ENCODE data around the gene UNC5A. TPM values are rescaled to one million over a fixed set of nuclear protein-coding genes. Genes with fewer than 3 reads are reported as not detected.

UNC5A gene
- total and polyA plus RNA-seq, 9 of the 15 experiments (the other 6 are each of a cell fraction or from before 2014, with no cell fraction given): not detected

GRCh38 chr5:176900780-176901204 lies 90.4 kb downstream of the UNC5A start:
- no TSS peak for BruUV-seq (replicated peaks)
- Histone ChIP-seq H4K20me1 (replicated peaks; ENCODE audit: control insufficient read depth, insufficient read depth, low read length) (no peaks in the 10 kb centered on the region), H3K4me1 (replicated peaks in 1 of 2; ENCODE audit: control insufficient read depth in 2 of 2, insufficient read depth in 2 of 2, low read length in 2 of 2) (no peaks in the 10 kb centered on the region), H2AFZ (ENCODE audit: low read depth, low read length) (no peak overlapping the region), H3K9ac (ENCODE audit: insufficient read depth in 1 of 2, low read depth in 2 of 2, low read length in 2 of 2) (no peak overlapping the region), H3K36me3 (ENCODE audit: control insufficient read depth, insufficient read depth, low read length) (peaks cover 39% of the 10 kb centered on the region), H3K4me2 (ENCODE audit: insufficient read depth, low read length) (no peak overlapping the region), H3K27me3 (ENCODE audit: control insufficient read depth in 2 of 2, insufficient read depth in 2 of 2, low read length in 2 of 2) (peaks cover 2 to 7% of the 10 kb centered on the region in 2 experiments; a peak in 2 of 5 replicates), H3K9me3 (replicated peaks; ENCODE audit: control insufficient read depth, insufficient read depth, low read depth, low read length) (no peaks in the 10 kb centered on the region), H3K27ac (ENCODE audit: extremely low read depth, low read depth, low read length) (no peak overlapping the region), H3K79me2 (ENCODE audit: control insufficient read depth, insufficient read depth, low read length) (no peaks in the 10 kb centered on the region), H3K9me1 (ENCODE audit: control insufficient read depth, insufficient read depth, low read length) (no peaks in the 10 kb centered on the region), H3K4me3 (no peak overlapping the region)
- intact Hi-C loops (cut with micrococcal nuclease): no loop called here
- FAIRE-seq (no peak), DNase-seq (ENCODE audit: extremely low read depth in 1 of 4, low spot score in 3 of 4) (no peak), ATAC-seq (no peak)
- WGBS (ENCODE audit: insufficient coverage, low coverage, missing lambda C conversion rate): 56% methylated on average over 7 of the region's 7 CpGs
- TF ChIP-seq POLR2G (IDR thresholded peaks at IDR 0.05; ENCODE audit: low read depth, low read length) (0 out of 2 replicates have a peak, but pooled peaks have one; percentile 38), POLR2A (conservative IDR thresholded peaks at IDR 0.05) (peak; percentile 52), SUPT5H (IDR thresholded peaks at IDR 0.05) (peak; percentile 47; the same call in 1 of the 2 replicates)
- TF ChIP-seq, protein P1, sequence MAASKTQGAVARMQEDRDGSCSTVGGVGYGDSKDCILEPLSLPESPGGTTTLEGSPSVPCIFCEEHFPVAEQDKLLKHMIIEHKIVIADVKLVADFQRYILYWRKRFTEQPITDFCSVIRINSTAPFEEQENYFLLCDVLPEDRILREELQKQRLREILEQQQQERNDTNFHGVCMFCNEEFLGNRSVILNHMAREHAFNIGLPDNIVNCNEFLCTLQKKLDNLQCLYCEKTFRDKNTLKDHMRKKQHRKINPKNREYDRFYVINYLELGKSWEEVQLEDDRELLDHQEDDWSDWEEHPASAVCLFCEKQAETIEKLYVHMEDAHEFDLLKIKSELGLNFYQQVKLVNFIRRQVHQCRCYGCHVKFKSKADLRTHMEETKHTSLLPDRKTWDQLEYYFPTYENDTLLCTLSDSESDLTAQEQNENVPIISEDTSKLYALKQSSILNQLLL (CRISPR knock-in tag; IDR thresholded peaks at IDR 0.05; ENCODE audit: borderline replicate concordance): no peak
- in situ Hi-C loops (cut with MboI): no loop called here
- ChIA-PET CTCF (ENCODE audit: low intra/inter-chr PET ratio) (no interaction called here), POLR2A (interaction anchor here (0.5 to 2.6 kb wide), 3 partner anchors 10 to 221 kb away, joined by 3 to 28 read pairs (median 3); no protein-coding TSS in a partner anchor)
